DMS114 treated with DMSO at 0.1 percent for 48 hours (cell line): ENCODE results near the gene TCHH.
"Not testable (repeated sequence)": the region's sequence is repeated elsewhere in the genome, so short reads cannot be mapped to it uniquely, and the experiment has no call there.

ENCODE experiments used
- DNase-seq: peaks from one replicate; lab custom pipeline; 2025; ENCODE audit not compliant: unreplicated experiment; lab: John Stamatoyannopoulos, UW

TCHH gene, protein sequence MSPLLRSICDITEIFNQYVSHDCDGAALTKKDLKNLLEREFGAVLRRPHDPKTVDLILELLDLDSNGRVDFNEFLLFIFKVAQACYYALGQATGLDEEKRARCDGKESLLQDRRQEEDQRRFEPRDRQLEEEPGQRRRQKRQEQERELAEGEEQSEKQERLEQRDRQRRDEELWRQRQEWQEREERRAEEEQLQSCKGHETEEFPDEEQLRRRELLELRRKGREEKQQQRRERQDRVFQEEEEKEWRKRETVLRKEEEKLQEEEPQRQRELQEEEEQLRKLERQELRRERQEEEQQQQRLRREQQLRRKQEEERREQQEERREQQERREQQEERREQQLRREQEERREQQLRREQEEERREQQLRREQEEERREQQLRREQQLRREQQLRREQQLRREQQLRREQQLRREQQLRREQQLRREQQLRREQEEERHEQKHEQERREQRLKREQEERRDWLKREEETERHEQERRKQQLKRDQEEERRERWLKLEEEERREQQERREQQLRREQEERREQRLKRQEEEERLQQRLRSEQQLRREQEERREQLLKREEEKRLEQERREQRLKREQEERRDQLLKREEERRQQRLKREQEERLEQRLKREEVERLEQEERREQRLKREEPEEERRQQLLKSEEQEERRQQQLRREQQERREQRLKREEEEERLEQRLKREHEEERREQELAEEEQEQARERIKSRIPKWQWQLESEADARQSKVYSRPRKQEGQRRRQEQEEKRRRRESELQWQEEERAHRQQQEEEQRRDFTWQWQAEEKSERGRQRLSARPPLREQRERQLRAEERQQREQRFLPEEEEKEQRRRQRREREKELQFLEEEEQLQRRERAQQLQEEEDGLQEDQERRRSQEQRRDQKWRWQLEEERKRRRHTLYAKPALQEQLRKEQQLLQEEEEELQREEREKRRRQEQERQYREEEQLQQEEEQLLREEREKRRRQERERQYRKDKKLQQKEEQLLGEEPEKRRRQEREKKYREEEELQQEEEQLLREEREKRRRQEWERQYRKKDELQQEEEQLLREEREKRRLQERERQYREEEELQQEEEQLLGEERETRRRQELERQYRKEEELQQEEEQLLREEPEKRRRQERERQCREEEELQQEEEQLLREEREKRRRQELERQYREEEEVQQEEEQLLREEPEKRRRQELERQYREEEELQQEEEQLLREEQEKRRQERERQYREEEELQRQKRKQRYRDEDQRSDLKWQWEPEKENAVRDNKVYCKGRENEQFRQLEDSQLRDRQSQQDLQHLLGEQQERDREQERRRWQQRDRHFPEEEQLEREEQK (N-terminal part only)

DNA sequence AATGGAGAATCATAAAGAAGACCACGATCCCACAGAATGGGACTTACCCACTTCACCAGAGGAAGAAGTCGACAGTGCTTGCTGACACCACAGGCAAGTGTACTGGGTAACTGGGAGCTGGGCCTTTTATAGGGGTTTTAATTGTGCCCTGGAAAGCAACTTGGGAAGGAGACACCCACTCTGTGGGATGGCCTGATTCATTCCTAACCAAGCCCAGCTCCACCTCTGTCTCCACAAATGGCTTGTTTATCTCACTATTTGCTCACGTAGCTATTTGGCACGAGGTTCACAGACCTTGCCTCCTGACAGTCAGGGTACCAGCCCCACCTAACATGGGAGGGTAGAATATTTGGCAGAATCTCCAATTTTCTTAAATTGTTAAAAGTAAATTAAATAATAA lies at the start of gene TCHH:
TSS of gene TCHH (minus strand) at position 101 of the 400 bp plus-strand sequence. CDS start 1,364 bp downstream, outside the sequence.
- DNase-seq = no peak

- DNase-seq = no peak
Measured at GRCh38 chr1:152164517-152165136, 49.4 kb upstream of the TCHH start.

DNA sequence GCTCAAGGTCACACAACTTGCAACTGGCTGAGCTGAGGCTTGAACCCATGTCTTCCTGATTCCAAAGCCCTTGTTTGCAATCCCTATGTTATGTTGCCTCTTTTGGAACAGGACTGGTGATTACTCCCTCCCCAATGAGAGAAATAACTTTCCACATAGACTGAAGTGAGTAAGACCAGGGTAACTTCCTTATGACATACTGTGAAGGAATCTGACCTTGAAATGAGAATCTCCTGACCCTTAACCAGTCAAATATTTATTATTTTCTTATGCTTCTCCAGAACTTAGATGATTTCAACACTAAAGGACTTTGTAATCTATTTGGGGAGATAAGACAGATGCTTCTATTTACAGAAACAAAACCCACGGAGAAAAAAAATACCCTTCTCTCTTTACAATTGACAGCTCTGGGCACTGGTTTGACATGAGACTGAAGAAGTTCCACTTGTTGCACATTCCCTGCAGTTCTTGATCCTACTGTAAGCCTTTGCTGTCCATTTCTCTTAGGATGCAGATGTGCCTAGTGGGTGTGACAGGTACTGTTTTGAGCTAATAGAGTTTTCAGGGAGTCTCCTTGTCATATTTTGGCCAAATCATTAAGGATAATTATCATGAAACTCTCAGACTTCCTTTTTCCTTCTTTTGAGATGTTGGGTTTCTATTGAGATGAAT lies 47.7 kb upstream of the TCHH start:
- DNase-seq = no peak

- no peak for DNase-seq
Measured at GRCh38 chr1:152160576-152160975, 45.3 kb upstream of the TCHH start.

DNA sequence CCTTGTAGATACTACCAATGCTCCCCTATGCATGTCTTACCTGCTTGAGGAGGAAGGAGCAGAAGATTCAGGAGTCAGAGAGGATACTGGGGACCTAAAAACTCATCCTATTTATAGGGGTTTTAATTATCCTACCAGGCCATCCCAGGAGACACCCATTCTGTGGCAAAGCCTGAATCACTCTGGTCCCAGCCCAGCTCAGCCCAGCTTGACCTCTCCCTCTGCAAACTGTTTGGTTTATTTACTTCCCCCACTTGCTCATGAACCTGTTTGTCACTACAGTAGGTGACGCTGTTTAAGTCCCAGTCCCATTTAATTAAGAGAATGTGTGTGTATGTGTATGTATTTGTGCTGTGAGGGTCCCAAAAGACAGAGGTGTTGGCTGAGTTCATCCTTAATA lies 43.9 kb upstream of the TCHH start, which contains the start of gene RPTN:
TSS of gene RPTN (minus strand) at position 85 of the 400 bp plus-strand sequence. CDS start 1,339 bp downstream, outside the sequence.
- no peak for DNase-seq

DNA sequence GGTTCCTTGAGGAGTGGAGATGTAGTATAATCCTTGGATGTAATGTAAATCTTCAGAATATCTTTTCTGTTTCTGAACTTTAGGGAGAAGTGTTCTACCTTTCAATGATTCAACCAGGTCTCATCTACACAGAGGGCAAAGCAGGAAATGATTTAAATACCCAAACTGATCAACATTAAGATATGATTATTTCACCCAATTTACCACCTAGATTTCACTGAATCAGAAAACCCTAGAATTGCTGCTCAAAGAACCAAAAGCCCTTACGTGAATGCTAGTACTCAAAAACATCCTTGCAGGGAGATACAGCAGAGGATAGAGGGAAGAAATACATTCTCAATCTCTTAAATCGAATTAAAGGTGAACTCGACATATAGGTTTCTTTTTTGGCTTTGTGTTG lies 38.8 kb upstream of the TCHH start:
- no peak for DNase-seq

- DNase-seq = no peak
Measured at GRCh38 chr1:152151646-152152045, 36.4 kb upstream of the TCHH start.

DNA sequence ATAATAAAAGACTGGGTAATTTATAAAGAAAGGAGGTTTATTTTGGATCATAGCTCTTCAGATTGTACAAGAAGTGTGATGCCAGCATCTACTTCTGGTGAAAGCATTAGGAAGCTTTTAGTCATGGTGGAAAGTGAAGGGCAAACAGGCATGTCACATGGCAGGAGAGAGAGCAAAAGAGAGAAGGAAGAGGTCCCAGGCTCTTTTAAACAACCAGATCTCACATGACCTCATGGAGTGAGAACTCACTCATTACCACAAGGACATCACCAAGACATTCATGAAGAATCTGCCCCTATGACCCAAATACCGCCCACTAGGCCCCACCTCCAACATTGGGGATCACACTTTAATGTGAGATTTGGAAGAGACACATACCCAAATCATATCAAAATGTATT lies 33.7 kb upstream of the TCHH start:
- DNase-seq = no peak

DNA sequence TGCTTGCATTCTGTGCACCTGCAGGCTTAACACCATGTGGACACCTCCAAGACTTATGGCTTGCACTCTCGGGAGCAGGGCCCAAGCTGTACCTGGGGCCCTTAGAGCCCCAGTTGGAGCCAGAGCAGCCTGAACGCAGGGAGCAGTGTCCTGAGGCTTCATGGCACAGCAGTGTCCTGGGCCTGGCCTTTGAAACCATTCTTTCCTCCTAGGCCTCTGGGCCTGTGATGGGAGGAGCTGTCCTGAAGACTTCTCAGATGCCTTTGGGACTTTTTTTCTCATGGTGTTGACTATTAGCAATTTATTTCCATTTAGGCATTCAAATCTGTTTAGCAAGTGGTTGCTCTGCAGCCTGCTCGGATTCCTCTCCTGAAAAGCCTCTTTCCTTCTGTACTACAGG lies 32.8 kb upstream of the TCHH start:
- no peak for DNase-seq

DNA sequence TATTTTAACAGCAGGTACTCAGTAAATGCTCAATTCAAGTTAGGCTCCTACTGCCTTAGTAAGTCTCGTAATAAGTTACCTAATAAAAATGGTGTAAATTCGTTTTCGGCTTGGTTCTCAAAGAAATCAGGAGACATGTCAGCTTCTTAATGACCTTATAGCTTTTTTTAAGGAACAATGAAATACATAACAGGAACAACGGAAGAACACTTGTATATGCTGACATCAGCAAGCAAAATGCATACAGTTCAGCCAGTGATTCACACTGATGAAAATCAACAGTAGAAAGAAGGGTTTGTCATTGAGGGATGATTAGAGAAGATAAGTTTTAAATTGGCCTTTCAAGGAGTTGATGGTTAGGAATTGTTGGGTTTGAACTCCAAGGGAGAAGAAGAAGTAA lies 30.5 kb upstream of the TCHH start:
- no peak for DNase-seq

GRCh38 chr1:152144674-152145183 lies 29.5 kb upstream of the TCHH start:
- DNase-seq = not testable (repeated sequence)

DNA sequence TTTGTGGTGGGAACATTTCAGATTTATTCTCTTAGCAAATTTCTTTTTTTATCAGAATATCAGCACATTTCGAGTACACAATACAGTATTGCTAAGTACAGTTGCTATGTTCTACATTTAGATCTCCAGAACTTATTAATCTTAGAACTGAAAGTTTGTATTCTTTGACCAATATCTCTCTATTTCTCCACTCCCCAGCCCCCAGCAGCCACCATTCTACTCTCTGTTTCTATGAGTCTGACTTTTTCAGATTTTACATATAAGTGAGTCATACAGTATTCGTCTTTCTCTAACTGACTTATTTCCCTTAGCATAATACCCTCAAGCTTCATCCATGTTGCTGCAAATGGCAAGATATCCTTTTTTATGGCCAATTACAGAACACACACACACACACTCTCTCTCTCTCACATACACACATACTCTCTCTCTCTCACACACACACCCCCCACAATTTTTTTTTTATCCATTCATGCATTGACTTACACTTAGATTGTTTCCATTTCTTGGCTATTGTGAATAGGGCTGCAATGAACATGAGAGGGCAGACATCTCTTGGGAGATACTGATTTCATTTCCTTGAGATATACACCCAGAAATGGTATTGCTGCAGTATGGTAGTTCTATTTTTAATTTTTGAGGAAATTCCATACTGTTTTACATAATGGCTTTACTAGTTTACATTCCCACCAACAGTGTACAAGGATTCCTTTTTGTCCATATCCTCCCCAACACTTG lies 28.1 kb upstream of the TCHH start:
- DNase-seq = no peak

GRCh38 chr1:152141971-152142584 lies 26.8 kb upstream of the TCHH start:
- DNase-seq = peak; percentile 72

DNA sequence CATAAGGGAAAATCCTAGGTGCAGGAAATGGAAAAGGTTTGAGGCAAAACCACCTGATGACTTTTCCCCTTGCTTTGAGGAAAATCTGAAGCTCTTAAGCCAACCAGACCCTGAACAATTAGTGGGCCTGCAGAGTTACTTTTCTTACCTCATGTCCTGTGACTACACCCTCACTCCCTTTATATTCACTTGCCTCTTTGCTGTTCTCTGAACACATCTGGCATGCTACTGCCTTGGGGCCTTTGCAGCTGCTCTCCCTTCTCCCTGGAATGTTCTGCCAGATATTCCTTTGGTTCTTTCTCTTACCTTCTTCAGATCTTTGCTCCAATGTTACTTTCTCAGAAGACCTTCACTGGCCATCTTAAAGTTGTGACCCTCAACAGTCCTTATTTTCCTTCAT lies 22.0 kb upstream of the TCHH start:
- DNase-seq = no peak

DNA sequence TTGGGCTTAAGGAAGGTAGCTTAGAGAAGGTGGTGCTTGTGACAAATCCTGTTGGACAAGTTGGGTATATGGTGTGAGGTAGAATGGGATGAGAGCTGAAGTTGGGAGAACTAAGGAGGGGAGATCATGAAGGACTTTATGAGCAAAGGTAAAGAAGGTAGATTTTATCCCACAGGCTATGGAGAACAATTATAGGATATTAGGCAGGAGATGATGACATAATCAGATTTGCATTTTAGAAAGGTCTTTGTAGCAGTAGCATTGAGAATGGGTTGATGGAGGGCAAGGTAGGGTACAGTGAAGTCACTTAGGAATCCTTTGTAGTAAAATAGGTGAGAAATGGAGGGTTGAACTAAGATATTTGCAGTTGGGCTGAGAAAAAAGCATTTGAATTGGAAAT lies 14.9 kb upstream of the TCHH start:
- no peak for DNase-seq

GRCh38 chr1:152127673-152128072 lies 12.4 kb upstream of the TCHH start:
- DNase-seq = no peak

DNA sequence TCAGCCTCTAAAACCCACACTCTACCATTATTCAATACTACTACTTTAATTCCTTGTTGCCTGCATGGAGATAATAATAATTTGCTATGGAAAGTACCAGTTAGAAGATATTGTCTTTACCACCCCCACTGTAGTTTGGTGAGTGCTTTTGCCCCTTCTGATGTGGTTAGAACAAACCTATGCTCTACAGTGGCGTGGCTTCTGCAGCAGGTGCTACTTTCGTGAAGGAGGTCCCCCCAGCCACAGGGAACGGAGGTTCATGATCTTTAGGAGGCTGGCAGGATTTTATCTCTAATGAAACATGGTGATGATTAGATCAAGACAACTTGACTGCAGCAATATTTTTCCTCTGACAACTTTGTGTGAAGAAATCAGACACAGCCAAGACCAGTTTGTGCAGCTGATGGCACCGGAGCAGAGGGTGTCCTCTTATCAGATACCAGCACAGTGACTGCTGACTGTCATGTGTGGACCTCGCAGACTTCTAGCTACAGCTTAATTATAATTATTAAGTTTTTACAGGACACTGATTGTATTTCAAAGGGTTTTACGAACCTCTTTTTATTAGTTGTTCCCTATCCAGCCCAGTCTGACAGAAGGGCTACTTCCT lies 10.7 kb upstream of the TCHH start:
- DNase-seq = no peak

DNA sequence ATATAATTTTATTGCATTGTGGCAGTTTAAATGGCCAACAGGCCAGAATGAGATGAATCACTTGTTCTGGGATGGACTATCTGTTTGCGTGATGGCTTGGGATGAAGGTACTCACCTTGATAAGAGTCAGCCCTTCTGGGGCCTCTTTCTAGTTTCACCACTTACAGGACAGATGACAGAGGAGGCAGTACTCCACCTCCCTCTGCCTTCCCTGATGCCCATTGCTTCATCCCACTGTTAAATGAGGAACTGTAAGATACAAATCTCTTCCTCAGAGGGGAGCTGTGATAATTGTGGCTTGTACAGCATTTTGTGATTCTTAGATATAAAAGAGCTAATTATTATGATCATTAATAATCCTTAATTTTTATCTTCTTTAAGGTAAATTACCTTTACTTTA lies 3.7 kb upstream of the TCHH start:
- DNase-seq = no peak
